ENCODE results near the gene BBX.

GRCh38 chr3:107633327-107634098 lies 110.8 kb downstream of the BBX start:
- TF ChIP-seq, protein P1, sequence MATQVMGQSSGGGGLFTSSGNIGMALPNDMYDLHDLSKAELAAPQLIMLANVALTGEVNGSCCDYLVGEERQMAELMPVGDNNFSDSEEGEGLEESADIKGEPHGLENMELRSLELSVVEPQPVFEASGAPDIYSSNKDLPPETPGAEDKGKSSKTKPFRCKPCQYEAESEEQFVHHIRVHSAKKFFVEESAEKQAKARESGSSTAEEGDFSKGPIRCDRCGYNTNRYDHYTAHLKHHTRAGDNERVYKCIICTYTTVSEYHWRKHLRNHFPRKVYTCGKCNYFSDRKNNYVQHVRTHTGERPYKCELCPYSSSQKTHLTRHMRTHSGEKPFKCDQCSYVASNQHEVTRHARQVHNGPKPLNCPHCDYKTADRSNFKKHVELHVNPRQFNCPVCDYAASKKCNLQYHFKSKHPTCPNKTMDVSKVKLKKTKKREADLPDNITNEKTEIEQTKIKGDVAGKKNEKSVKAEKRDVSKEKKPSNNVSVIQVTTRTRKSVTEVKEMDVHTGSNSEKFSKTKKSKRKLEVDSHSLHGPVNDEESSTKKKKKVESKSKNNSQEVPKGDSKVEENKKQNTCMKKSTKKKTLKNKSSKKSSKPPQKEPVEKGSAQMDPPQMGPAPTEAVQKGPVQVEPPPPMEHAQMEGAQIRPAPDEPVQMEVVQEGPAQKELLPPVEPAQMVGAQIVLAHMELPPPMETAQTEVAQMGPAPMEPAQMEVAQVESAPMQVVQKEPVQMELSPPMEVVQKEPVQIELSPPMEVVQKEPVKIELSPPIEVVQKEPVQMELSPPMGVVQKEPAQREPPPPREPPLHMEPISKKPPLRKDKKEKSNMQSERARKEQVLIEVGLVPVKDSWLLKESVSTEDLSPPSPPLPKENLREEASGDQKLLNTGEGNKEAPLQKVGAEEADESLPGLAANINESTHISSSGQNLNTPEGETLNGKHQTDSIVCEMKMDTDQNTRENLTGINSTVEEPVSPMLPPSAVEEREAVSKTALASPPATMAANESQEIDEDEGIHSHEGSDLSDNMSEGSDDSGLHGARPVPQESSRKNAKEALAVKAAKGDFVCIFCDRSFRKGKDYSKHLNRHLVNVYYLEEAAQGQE (IDR thresholded peaks at IDR 0.05; ENCODE audit: insufficient replicate concordance, low read depth), result no peak
- TF ChIP-seq, protein P2, sequence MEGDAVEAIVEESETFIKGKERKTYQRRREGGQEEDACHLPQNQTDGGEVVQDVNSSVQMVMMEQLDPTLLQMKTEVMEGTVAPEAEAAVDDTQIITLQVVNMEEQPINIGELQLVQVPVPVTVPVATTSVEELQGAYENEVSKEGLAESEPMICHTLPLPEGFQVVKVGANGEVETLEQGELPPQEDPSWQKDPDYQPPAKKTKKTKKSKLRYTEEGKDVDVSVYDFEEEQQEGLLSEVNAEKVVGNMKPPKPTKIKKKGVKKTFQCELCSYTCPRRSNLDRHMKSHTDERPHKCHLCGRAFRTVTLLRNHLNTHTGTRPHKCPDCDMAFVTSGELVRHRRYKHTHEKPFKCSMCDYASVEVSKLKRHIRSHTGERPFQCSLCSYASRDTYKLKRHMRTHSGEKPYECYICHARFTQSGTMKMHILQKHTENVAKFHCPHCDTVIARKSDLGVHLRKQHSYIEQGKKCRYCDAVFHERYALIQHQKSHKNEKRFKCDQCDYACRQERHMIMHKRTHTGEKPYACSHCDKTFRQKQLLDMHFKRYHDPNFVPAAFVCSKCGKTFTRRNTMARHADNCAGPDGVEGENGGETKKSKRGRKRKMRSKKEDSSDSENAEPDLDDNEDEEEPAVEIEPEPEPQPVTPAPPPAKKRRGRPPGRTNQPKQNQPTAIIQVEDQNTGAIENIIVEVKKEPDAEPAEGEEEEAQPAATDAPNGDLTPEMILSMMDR (IDR thresholded peaks at IDR 0.05; ENCODE audit: insufficient read depth, low read length), result no peak
- TF ChIP-seq SPI1 (IDR thresholded peaks at IDR 0.05; ENCODE audit: borderline replicate concordance, low read depth) (peak; percentile 96), POLR2AphosphoS5 (IDR thresholded peaks at IDR 0.05; ENCODE audit: low read depth) (peak; percentile 15; the same call in 1 of the 2 replicates), GABPA (IDR thresholded peaks at IDR 0.05; ENCODE audit: low read depth) (no peak)
